ENCODE results near the gene BCL11A. TPM values are rescaled to one million over a fixed set of nuclear protein-coding genes. Genes with fewer than 3 reads are reported as not detected.

The BCL11A gene
- total RNA-seq, 1 donor from 2014 or later = 1.6 TPM

DNA sequence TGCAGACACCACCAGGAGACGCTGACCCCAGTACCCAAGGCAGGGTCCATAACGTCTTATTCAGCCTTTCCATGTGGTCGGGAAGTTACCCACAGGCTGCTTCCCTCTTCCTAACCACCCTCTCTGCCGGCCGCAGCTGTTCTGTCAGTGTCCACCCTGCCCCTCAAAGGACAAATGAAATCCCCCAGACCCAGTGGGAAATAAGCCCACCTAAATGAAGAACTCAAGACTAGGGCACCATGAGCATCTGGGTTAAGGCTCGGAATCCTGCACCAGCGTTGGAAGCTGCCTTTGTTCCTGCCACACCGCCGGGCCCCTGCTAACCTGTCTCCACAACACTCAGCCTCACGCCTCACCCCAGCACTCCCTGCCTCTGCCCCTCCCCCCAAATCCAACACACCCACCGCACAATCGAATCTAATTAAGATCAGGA, 21.7 kb downstream of the BCL11A start:
- DNase-seq (ENCODE audit: low spot score) = no peak
- intact Hi-C loops (cut with DNase I) = no loop called here

DNA sequence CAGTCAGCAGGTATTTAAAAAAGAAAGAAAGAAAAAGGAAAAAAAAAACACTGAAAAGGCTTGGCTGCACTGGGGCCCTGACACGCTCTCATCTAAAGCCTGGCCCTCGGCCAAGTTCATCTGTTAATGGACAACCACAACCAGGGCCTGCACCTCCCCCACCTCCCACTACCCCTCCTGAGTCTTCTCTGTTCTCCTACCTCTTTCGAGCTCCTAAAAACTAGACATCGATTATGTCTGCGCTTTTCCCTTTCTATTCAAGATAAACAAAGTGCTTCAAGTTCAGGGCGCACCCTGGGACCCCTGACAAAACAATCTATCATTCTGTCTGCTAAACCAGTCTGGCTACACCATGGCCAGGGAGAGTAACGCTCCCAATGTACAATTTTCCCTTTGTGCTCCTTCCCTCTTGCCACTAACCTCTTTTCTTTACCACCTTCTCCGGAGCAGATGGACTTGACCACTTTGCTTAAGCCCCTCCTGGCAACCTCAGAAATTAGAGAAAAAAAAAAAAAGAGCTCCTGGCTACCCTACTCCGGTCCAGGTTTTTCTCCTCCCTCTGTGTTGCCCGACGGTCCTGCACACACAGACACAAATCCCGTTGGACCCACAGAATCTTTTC, 22.7 kb downstream of the BCL11A start:
- no peak for ATAC-seq
- no peak for DNase-seq (ENCODE audit: low spot score)
- intact Hi-C loops (cut with DNase I) = no loop called here

More for the DNA sequence above, 21.7 kb downstream of the BCL11A start:
- no peak for ATAC-seq

DNA sequence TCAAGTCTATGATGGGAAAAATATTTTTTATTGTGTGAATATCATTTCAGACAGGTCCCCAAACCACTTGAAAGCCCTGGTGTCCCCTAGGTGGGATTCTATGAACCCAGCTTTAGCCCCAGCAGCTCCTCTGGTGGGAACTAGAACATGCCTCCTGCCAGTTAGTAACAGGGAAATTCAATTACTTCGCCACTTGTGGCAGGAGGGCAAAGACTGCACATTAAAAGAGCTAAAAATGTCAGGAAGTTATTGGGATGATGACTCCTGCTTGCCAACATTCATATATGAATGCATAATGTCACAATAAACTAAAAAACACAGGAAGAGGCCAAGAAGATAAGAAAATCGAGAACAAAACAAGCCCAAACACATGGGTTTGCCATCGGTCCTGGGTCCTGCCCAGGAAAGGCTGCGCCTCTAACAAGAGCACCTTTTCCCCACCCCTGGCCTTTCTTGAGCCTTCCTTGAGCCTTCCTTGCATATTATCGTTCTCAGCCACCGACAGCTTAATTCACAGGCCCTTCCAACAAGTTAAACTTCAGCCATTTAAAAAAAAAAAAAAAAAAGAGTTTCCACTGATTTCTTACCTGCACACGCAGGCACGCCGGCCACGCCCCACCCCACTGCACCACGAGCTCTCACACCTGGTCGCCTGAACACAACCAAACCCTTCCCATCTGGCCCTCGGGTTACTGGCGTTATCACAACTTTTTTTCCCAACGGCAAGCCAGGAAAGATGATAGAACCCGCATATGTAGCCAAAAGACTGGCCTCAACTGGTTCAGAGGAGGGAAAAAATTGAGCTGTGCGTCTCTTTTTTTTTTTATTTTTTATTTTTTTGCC, 23.4 kb downstream of the BCL11A start:
- intact Hi-C loops (cut with DNase I) = no loop called here
- DNase-seq (ENCODE audit: low spot score) (no peak), ATAC-seq (no peak)

DNA sequence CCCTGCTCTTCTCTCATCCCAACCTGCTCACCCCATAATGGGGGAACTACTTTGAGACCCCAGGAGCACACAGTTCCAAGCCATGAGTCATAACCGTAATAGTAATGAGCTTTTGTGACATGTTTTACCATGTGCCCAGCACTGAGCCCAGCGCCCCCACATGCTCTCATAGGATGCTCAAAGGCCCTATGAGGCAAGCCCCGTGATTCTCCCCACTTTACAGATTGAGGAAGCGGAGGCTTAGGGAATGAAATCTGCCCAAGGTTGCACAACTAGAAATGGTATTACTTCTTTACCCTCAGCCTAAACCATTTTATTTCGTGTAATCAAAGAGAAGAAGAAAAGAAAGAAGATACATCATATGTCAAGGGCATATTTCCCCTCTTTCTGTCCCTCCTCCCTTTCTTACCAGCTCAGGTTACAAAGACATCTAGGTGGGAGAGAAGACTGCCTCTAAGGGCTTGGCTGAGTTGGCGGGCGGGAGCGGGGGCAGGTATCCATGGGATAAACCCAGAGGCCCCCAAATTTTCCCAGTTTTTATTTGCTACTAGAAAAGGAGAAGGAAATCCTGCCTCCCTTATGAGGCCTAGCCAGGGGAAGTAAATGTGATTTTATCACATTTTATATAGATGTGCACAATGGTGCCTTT, 24.2 kb downstream of the BCL11A start:
- DNase-seq (ENCODE audit: low spot score) (no peak), ATAC-seq (no peak)
- intact Hi-C loops (cut with DNase I) = no loop called here

DNA sequence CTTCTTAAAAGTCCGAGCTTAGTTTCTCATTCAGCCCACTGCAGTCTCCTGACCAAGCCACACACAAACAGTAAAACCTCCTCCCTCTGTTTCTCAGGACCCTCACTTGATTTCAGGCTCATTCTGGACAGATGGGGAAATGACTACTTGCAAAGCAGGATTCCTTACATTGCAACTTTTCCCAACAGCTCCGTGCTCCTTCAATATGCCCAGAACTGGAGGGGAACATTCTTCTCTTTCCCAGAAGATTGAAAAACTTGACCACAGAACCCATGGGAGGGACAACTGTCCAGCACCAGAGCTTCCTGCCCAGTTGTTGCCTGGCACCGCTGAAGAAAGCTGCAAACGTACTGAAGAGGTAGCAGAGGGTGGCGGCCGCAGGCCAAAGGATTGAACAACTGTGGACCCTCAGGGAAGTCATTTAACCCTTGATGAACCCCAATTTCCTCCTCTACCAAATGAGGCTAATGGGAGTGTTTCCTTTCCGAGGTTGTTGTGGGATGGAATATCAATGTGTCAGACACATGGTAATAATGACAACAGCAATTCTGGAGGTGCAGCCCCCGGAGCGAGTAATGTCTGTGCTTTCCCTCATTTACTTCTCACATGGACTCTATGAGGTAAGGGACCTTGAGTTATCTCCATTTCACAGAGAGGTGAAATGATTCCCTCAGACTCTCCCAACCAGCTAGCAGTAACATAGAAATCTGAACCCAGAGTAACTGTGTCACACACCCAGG, 25.0 kb downstream of the BCL11A start:
- ATAC-seq = no peak

DNA sequence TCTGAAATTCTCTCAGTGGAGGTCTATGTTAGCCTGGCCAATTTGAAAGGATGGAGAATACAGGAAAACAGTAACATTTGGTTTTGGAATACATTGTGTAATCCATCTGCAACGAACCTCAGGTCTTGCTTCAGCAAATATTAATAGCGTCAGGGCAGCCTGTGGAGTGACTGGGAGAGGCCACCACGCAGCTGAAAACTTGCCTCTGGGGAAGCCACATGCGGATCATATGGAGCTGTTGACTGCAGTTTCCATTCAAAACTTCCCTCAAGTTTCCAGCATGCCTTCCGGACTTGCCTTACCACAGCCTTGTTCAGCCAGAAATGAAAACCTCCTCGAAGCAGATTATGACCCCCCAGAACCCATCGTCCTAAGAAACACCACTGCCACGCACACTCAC, 25.7 kb downstream of the BCL11A start:
- ATAC-seq = no peak
- intact Hi-C loops (cut with DNase I) = no loop called here
- no peak for DNase-seq (ENCODE audit: low spot score)

More for the DNA sequence above, 25.0 kb downstream of the BCL11A start:
- intact Hi-C loops (cut with DNase I) = no loop called here
- DNase-seq (ENCODE audit: low spot score) = no peak

DNA sequence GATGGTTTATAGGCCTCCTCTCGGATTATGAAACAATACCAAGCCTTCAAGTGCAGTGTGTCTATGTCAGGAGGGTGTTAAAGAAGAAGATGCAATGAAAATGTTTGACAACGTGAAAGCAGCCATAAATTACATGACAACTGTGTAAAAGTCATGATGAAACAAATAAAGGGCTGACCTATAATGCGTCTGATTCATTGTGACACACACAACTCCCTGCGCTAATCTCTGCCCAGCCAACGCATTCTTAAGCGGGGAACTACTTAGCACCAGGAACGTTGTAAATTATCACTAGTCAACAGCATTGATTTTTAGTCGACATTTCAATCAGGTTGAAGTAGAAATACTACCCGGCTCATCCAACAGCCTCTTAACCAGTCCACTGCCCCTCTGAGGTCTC, 26.8 kb downstream of the BCL11A start:
- no peak for DNase-seq (ENCODE audit: low spot score)
- no peak for ATAC-seq
- intact Hi-C loops (cut with DNase I) = no loop called here

DNA sequence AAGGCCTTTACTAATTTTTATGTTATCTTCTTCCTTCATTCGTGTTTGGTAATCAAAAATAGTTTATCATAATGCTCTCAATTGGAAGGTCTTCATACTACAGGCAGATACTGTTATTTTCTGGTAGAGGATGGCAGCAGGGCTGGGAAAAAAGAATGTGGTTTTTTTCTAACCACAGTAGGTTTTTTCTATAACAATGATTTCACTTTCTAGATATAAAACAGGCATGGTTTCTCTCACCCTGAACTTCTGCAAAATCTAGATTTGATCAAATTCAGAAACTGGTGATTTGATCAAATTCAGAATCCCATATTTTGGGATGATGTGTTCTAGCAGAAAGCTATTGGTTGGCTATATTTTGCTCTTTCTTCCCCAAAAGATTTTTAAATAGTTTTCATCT, 27.6 kb downstream of the BCL11A start:
- ATAC-seq (no peak), DNase-seq (ENCODE audit: low spot score) (no peak)
- intact Hi-C loops (cut with DNase I) = no loop called here

DNA sequence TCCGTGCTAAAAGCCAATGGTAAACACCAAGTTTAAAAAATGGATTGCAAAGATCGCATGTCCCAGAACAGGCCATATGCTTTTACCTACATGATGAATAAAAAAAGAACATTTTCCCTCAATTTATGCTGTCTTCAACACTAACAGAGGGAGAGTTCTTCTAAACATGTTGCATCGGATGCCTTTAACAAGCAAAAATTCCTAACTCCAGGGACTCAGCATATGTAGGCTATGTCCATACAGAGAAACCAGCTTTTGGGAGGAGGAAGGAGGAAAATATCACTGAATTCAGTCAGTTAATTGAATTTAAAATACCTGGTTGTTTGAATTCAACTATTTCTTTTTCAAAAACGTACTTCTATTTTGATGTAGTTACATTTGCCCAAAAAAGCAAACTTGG, 28.6 kb downstream of the BCL11A start:
- ATAC-seq = no peak
- no peak for DNase-seq (ENCODE audit: low spot score)
- intact Hi-C loops (cut with DNase I) = no loop called here

DNA sequence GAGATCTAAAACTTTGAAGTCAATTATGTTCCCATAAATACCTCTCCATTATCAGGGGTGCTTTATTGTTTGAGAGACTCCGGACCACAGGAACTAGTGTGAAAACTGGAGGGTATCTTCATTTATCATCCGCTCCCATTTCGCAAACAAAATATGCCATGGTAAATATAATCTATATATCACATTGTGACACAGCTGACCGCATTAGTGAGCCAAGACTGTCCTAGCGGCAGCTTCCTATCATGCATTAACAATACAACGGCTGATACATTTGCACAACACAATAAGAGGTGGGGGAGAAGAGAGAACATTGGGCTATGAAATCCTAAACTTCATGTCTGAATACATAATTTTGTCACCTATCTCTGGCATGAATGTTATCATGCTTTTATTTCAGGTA, 29.5 kb downstream of the BCL11A start:
- ATAC-seq = no peak
- no peak for DNase-seq (ENCODE audit: low spot score)
- intact Hi-C loops (cut with DNase I) = no loop called here

DNA sequence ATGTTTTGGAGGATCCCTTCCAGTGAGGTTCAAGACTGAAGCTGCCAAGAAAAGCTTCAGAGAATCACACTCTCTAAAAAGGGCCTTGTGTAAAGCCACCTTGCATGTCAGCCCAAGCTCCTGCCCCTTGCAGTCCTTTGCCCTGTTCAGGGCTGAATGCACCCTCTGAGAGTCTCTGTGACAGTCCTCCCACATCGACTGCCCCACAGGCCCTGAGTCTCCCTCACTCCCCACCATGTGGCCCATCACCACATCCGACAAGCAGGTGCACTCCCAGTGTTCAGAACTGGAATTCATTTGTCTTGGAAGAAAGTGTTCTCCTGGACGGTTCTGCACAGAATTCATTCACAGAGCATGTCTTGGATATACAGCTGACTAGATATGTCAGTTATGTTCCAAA, 31.0 kb downstream of the BCL11A start:
- DNase-seq (ENCODE audit: low spot score) (no peak), ATAC-seq (no peak)
- intact Hi-C loops (cut with DNase I) = no loop called here

DNA sequence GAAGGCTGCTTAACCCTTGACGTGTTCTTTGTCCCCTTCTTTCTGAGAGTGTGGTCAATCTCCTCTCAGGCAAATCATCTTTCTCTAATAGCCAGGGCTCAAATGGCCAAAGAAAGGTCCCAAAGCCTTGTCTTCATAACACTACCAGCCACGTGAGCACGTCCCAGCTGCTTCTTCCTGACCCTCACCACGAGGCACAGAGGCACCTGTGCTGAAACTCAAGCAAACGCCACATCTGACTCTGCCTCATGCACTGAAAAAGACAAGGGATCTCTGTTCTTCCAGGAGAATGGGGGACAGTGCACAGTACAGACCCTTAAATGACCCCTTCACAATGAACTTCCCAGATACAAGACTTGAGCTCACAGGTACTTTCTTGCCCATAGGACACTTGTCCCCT, 31.8 kb downstream of the BCL11A start:
- DNase-seq (ENCODE audit: low spot score) (no peak), ATAC-seq (no peak)
- intact Hi-C loops (cut with DNase I) = no loop called here

DNA sequence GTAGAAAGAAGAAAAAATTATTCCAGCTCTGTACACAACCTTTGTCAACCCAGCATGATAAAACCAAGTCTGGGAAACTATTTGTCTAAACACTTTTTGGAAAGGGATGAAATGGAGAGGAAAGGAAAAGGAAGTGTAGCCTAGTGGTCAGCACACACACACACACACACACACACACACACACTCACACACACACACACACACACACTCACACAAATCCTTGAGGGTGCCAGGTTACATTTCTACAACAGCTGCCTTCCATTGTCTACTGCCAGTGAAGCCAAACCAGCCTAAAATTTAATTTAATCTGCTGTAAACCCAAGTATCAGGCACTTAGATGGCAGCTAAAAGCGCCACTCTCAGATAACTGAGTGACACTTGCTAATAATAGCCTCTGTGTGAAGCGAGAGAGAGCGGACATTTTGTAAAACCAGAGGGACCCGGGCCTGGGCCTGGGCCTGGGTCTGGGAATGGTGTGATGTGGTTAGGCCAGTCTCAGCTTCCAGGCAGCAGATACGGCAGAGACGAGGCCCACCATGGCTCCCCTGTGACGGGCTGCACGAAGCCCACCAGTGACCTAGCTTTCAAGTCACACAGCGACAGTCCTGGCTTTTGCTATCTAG, 32.4 kb downstream of the BCL11A start:
- intact Hi-C loops (cut with DNase I) = no loop called here
- DNase-seq (ENCODE audit: low spot score) = no peak
- no peak for ATAC-seq

DNA sequence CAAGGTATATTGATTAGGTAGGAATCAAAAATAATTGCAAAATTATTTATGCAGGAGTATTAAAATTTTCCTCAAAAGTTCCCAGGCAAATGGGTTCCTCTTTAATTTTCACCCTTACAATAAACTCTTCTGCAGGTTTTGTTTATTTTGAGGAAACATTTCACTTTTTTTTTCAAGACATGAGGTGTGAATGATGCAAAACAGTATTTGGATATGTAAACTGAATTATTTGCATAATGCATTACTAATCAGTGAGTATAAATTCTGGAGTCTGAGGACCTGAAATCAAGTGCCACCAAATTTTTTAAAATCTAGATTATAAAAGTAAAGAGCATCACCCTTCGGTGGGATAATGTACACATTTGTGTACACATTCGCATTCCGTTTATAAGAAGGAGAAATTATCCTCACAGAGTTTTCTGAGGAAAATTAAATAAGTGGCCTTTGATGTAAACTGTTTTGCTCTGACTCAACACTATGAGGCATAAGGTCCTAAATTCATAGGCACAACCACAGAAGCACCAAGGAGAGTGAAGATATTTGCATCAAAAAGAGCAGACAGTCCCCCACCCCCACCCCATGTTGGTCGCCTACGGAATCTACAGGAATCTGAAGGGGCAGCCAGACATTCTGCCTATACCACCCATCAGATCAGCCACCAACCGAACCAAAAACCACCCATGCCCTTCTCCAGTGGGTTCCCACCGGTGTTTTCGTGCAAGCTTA, 33.1 kb downstream of the BCL11A start:
- no peak for ATAC-seq
- DNase-seq (ENCODE audit: low spot score) = no peak
- intact Hi-C loops (cut with DNase I) = no loop called here

DNA sequence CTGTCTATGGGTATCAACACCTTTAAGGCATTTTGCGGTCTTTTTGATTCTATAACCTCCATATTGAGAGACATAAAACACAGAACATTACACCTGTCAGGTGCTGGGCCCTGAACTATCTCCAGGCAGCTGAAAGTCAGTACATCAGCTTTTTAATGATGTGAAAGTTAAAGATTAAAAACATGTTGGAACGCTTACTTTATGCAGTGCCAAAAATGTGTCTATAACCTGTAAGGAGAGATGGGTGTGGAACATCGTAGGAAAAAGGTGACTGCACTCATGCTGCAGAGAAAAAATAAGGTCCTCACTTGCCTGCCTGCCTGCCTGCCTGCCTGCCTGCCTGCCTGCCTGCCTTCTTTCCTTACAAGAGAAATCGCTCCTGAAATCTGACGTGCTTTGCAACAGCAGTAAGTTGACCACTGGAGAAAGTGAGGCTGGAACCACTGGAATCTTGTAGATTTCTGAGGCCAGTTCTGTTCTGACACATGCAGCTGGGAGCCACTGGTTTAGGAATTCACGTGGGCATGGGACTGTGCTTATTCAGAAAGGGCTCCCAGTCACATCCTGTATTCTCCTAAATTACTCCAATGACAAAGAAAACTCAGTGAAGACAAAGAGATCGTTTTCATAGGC, 34.1 kb downstream of the BCL11A start:
- no peak for DNase-seq (ENCODE audit: low spot score)
- intact Hi-C loops (cut with DNase I) = no loop called here
- ATAC-seq = no peak

DNA sequence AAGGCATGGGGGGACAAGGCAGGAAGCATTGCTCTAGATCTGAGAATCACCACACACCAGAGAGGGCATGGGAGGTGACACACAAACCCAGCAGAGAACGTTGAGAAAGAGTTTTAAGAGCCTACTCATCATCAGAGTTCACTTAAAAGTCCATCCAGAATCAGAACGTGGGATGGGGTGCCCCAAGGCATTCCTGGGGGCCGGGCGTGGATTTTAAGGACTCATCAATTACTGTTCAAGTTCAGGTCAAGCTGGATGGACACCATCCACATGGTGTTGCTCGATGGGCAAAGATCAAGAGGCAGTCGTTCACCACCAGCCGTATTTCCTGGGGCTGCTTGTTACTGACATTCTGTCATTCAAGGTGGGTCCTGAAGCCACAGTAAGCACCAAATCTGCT, 34.9 kb downstream of the BCL11A start:
- DNase-seq (ENCODE audit: low spot score) (no peak), ATAC-seq (no peak)
- intact Hi-C loops (cut with DNase I) = no loop called here

DNA sequence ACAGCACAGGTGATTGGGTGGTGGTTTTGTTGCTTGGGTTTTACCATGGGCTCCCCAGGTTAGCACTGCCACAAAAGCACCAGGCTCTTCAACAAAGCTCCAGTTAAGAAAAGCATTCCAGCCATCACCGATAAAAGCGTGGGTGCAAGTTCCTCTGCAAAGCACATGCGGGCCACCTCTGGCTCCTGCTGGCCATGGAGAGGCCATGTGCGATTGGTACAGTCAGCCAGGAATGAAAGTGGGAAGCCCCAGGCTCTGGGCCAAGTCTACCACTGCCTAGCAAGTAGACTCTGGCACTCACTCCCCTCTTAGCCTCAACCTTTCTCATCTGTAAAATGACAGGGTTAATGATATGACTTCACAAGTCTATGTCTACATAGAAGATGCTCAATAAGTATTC, 36.0 kb downstream of the BCL11A start:
- ATAC-seq = no peak

DNA sequence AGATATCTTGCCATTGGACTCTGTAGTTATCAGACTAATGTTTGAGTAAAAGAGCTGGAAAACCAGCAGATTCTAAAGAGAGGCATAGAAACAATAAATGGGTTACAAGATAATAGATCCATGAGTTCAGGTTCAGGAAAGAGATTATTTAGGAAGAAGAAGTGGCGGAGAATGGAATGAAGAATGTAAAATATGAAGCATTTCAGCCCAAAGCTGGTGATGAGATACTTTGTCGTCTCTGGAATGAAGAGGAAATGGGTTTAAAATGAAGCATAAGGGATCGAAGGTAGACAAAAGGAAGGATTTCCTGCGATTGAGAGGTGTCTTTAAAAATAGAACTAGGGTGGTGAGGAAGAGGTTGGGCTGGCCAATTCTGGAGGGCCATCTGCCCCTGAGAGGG, 36.6 kb downstream of the BCL11A start:
- no peak for ATAC-seq
- intact Hi-C loops (cut with DNase I) = no loop called here

More for the DNA sequence above, 36.0 kb downstream of the BCL11A start:
- DNase-seq (ENCODE audit: low spot score) = no peak
- intact Hi-C loops (cut with DNase I) = no loop called here

More for the DNA sequence above, 36.6 kb downstream of the BCL11A start:
- DNase-seq (ENCODE audit: low spot score) = no peak
